AG08395 (cell line): Measurements from ENCODE around the gene C20orf144.

Source experiments
- DNase-seq: peaks from one replicate; pipeline ENCODE4 v3.0.0; 2012; ENCODE audit warnings: mixed read lengths, low spot score

The C20orf144 gene

DNA sequence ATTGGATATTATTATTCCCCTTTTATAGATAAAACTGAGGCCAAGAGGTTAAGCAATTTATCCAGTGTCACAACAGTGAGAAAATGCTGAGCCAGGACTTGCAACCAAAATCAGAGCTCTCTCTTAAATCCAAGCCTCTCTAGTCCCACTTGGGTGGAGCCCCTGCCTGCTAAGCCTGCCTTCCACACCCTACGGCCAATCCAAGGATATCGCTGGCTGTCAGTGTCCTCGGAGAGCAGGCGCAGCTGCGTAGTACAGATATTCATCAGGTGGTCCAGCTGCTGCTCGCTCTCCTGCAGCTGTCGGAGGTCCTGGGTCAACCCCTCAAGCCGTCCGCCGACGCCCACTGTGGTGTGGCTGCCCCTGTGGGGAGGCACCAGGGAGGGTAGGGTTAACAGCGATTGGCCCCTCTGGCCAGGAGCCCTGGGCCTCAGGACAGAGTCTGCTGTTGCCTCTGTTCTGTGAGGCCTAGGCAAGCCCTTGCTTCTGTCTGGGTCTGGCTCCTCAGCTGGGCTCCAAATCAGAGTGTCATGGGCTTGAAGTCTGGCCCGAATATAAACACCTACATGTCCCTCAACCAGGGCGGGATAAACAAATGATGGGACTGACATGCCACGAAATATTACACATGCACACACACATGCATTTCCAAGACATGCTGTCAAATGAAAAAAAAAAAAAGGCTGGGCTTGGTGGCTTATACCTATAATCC lies 16.0 kb downstream of the C20orf144 start:
- DNase-seq = no peak

DNA sequence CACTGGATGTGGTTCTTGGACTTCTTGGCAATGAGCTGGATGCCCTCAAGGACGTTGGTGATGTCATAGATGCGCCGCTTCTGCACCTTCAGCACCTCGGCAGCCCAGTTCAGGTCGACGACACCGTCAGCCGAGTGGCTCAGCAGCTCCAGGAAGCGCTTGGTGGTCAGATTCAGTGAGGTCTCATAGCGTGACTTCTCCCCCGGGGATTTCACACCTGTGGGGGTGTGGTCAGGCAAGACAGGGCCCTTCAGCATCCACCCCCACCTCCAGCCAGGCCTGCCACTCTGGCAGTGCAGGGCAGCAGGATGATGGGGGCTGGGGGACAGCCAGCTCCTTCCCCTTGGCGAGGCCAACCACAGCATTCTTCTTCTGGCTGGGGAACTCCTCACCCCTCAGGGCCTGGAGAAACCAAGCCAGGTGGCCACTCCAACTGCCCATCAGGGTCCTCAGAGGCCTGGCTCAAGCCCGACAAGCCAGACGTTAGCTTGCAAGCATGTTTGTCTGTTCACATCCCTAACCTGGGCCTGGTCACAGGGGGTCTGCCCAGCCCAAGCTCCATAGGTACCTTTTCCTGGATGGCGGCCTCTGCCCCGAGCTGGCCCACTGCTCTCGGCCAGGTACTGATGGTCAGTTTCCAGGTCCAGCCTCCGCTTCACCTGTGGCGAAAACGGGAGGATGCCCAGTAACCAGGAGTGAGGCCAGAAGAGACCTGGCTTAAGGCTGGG lies 17.8 kb downstream of the C20orf144 start:
- DNase-seq = no peak

DNA sequence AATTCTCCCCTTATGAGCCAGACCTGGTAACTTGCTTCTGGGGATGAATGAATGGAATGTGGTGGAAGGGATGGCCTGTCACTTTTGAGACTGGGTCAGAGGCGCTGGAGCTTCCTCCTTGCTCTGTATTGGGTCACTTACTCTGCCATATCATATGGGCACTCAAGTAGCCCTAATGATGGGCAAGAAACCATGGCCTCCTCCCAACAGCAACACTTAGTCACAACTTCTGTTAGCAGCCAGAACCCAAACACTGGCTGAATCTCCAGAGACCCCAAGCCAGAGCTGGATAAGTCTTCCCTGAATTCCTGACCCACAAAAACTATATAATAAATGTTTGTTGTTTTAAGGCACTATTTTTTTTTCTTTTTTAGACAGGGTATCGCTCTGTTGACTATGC lies 18.6 kb downstream of the C20orf144 start:
- no peak for DNase-seq

DNA sequence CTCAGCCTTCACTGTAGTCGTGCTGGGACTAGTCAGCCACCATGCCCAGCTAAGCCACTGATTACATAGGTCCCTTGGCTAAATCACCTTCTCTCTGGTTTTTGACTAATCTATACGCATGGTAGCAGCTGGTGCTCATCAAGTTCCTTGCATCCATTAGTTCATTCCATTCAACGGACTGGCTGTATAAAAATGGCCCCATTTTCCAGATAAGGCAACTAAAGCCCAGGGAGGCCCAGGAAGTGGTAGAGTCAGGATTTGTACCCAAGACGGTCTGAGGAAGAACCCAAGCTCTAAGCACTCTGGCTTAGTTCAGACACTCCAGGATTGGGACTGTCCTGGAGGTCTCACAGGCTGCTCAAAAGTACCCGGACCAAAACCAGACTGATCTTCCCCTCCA lies 19.2 kb downstream of the C20orf144 start:
- no peak for DNase-seq

DNA sequence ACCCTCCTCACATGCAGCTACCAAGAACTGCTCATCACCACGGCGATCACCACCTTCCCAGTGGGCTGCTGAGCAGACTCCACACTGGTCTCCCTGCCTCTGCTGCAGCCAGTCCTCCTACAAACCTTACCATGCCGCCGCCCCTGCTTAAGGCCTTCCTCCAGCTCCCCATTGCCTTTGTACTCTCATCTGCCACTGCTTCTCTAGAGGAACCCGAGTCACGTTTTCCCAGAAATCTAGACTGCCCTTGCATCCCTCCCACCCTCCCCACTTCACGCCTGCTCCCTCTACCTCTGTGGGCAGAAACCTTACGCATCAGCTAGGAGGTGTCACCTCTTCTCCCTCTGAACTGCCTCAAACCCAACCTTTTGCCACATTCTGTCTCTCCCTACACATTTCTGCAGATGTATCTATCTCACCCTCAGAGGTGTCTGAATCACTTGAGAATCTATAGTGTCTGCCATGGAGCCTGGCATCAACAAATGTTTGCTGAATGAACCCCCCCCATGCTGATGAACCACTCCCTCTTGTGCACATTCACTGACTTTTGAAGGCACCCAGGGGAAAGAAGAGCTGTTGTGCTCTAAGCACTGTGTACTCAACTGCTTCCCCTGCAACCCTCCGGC lies 19.7 kb downstream of the C20orf144 start:
- no peak for DNase-seq

DNA sequence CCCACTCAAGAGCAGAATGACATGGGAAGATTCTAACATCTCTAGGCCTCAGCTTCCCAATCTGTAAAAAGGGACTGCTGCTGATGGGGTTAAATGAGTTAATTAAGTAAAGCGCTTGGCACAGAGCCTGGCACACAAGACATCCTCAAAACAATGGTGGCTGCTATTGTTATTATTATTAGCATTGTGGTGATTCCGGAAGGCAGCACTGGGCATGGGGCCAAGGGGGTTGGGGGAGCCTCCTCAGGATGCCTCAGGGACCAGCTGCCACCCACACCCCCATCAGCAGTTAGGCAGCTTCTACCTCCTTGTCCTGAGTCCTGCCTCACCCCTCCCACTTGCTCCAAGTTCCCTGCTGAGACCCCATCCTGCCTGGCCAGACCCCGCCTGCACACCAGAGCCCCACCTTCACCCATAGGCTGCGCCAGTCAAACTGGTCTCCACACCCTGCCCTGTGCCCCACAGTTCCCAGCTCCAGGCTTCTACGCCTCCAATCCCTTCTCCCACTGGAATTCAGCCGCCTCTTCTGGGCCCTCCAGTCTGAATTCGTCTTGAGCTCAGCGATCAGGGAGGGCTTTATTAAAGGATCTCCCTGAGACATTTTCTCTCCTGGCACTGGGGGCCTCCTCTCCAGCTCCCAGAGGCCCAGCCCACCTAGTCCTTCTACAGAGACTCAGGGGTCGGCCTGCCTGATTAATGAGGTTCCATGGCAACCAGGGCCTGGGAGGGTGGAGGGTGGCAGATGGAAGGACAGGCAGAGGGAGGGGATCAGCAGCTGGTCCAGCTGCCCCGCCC lies 22.6 kb downstream of the C20orf144 start:
- no peak for DNase-seq

DNA sequence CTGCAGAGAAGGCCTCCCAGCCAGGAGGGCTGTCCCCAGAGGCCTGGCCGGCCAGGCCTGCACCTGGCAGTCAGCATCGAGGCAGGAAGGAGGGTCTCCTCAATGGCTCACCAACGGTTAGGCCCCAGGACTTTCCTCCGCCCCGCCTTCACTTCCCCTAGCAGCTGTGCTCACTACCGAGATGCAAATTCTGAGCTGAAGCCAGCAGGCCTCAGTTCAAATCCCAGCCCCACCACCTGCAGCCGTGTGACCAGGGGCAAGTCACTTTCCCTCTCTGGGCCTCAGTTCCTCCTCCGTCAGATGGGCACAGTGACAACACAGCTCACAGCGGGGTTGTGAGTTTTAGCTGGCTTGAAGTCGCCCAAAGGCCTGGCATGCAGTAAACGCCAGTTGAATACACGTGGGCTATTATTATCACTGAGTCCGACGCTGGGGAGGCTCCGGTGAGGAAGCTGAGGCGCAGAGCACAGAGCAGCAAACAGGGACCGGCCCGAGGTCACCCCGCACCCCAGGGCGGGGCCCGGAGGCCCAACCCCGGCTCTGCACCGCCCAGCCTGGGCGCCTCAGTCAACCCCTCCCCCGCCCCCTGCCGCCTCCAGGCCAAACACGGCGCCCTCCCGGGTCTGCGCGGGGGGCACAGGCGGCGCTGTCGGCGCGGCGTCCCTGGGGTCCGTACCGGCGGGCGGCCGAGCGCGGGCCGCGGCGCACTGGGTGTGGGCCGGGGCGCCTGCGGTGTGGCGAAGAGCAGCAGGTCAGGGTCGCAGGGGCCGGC lies 23.4 kb downstream of the C20orf144 start:
- DNase-seq = peak; percentile 41

DNA sequence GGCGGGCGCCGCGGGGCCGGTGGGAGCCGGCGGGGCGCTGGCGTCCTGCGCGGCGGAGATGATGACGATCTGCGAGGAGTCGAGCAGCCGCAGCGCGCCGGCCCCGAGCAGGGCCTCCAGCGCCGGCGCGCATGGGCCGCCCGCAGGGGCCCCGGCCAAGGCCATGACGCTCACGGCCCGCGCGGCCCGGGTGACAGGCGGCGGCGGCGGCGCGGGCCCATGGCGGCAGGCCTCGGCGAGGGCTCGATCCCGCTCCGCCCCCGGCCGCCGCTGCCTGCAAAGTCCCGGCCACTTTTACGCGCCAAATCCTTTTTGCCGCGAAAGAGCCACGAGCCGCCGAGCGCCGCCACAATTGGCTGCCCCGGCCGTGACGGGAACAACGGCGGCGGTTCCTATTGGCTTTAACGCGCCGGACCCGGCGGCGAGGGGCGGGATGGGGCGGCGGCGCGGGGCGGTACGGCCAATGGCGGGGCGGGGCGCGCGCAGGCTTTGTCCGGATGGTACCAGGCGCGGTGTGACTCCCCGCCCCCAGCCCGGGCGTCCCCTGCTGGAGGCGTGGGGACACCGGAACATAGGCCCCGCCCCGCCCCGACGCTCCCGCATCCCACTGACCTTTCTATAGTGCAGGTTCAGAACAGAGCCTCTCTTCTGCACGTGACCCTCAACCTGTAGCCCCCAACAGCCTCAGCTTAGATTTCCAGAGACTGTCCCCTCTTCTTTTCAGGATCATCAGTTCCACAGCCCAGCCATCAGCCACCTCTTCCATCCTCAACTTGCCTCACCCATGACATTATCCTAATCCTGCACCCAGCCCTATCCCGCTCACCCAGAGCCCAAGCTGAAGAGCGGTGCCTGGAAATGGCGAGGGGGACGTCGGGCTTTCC lies 24.2 kb downstream of the C20orf144 start, which contains the start of gene E2F1:
Gene E2F1 (minus strand): TSS at position 286 of the 884 bp plus-strand sequence. CDS start 121 bp downstream, at position 165.
- DNase-seq = peak; percentile 99

DNA sequence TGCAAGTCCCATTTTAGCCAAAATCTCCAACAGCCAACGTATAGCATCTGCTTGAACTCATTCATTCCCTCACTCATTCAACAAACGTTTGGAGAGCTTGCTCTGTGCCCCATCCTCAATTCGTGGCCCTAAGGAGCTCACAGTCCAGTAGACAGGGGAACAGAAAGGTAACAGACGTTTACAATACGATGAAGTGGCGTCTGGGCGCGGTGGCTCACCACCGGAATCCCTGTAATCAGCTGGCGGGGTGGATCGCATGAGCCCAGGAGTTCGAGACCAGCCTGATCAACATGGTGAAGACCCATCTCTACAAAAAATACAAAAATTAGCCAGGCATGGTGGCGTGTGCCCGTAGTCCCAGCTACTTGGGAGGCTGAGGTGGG lies 24.8 kb downstream of the C20orf144 start:
- DNase-seq = no peak

DNA sequence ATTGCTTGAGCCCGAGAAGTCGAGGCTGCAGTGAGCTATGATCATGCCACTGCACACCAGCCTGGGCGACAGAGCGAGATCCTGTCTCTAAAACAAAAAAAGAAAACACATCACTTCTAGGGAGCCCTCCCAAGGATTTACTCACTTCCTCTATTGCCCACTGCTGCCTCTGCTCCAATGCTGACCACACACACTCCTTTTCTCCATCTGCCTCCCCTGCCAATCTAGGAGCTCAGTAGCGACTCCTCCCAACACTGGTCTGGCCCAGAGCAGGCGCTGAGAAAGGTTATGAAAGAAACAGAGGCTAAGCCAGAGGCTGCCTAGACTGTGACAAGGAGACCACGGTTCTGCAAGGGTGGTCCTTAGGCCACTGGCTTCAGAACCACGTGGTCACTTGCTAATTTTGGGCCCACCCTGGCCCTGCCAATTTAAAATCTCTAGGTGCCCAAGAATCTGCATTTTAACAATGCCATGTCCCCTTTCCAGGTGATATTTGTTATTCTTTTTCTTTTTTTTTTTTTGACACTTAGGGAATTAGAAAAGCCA lies 25.3 kb downstream of the C20orf144 start:
- no peak for DNase-seq

DNA sequence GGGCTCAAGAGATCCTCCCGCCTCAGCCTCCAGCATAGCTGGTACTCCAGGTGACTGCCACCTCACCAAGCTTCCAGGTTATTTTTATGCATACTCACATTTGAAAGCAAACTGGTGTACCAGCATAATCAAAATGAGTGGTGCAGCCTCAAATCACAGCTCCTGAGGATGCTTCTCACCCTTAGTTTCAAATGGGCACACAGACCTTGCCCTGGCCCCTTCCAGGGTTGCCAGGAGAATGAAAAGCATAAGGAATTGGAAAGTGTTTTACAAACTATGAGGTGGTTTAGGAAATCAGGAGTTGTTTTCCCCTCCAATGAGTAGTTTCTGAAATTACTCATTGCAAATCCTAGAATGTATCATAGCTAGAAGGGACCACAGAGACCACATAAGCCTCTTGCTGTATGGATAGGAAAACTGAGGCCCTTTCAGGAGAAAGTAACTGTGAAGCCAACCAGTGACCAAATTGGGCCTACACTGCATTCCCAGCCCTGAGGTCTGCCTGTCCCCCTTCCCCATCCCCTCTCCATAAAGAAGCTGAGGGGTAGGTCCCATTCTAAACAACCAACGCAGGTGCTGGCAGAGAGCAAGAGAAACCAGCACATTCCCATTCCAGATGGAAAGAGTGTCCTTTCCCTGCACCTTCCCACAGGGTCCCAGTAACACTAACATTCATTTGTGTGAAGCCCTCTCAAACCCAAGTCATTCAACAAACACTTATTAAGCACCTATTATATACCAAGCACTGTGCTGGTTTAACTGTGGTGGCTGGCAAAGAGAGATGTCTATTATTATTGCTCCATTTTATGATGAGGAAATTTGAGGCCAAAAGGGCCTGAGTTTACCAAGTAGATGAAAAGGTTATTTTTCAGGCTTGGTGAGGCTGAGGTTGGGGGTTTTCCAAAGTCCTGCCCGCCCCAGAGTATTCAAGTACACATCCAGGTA lies 26.1 kb downstream of the C20orf144 start:
- no peak for DNase-seq

DNA sequence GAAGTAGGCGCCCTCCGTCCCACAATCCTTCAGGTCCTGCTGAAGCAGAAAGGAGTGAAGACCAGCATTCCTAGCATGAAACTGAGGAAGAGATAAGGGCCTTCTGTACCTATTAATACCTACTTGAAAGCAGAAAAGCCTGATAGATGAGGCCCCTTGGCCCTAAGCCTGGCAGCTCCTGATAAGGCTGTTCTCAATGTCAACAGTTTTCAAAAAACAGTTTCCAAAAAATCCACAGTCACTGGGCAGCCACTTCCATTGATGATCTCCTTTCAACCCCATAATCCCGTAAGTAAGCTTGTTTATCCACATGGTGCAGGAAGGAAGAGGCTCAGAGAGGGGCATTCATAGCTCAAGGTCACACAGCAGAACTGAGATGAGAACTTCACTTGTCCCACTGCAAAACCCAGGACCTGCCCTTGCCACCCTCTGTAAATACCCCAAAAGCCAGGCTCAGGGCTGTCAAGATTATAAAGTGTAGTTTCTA lies 26.9 kb downstream of the C20orf144 start:
- DNase-seq = no peak

DNA sequence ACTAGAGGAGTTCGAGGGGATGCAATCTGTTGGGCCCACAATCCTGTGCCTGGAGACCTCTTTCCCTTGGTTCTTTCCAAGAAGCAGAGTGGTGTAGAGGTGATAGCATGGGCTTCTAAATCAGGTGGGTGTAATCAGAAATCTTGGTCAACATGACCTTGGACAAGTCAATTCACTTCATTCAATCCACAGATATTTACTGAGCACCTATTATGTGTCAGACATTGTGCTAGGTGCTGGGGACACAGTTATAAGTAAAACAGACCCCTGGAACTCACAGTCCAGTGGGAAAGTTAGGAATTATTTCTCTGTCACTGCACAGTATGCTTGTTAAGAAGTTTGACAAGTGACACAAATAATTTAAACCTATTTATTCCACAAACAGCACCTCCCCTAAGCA lies 27.4 kb downstream of the C20orf144 start:
- no peak for DNase-seq

DNA sequence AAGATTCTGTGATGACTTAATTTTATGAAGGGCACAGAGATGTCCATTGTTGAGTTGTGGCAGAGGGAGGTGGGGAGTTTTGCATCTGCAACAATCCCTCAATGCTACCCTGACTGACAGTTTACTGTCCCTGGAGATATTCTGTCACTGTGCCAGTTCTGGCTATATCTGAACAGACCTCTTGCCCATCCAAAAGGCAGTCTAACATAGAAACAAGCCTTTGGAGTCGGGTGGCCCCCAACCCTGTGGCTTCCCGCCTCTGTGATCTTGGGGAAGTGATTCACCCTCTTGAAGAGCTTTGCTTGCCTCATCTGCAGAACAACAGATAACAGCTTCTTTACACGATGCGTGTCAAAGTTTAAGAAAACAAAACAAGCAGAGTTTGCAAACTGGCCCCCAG lies 27.8 kb downstream of the C20orf144 start:
- no peak for DNase-seq

DNA sequence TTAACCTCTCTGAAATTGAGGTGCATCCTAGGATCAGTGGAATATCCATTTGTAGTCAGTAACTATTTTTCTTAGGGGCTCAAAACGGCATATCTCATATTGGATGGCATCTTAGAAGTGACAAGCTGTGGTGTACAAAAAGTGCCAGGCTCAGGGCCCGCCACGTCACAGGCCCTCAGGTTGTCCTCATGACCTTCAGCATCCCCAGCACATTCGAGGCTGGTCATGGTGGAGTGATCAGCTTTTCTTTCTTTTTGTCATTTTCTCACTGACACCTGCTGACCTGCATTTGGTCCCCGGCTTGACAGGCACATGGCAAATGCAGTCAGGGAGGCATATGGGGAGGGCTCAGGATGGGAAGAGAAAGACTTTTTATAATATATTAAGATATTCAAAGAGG lies 31.2 kb downstream of the C20orf144 start:
- no peak for DNase-seq

DNA sequence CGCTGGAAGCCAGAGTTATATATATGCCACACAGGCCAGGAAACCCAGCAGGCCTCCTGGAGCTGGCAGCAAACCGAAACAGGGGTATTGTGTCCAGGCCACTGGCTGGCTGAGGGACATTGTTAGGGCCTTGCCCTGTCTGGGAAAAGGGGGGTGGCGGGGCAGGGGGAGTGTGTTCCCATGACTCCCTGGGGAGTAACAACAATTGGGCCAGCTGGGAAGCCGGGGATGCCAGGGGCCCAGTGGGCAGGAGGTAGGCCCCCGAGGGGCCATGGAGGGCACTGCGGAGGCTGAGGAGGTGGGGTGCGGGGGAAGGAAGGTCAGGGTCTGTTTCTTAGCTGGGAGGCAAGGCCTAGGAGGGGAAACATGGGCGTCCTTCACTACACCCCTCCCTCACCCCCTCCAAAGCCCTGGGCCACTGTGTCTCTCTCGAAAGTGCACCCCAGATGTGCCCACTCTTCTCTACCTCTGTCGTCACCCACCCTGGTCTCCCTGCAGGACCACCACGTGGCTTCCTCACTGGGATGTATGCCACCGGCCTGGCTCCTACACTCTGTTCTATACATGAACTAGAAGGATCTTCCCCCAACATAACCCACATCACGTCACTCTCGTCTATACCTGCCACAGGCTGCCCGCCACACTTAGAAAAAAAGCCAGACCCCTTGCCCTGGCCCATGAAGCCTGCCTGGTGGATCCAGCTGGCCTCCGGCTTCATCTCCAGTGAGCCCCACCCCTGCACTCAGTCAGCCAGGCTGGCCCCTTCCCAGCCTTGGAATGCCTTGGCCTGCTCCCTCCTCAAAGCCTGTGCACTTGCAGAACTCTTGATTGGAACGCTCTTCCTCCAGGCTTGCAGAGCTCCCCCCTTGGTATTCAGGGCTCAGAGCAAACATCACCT lies 31.9 kb downstream of the C20orf144 start:
- no peak for DNase-seq

DNA sequence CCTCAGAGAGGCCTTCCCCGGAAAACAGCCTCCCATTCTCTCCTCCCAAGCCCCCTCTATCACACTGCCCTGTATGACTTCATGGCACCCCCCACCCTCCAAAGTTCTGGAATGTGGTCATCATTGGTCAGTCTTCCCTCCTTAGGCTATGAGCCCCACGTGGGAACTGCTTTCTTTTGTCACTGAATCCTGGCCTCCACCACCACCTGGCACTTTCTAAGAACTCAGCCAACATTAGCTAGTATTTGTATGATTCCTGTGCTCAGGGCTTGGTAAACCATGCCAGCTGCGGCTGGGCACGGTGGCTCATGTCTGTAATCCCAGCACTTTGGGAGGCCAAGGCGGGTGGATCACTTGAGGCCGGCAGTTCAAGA lies 32.5 kb downstream of the C20orf144 start:
- DNase-seq = no peak

DNA sequence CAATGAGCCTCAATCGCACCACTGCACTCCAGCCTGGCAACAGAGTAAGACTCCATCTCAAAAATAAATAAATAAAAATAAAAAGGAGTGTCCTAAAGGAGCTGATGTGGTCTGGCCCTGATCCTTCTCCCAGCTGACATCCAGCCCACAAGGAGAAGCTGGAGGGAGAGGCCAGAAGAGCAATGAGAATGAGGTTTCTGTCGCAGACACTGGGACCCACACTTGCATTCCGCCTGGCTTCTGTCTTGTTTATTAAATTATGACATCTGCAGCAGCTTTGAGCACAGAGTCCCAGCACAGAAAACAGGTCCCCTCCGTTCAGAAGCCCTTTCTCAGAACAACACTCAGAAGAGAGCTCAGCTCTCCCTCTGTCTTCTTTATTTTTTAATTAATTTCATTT lies 34.3 kb downstream of the C20orf144 start:
- DNase-seq = no peak
